Stimulated activated CD8-positive, alpha-beta memory T cell treated with anti-CD3 and anti-CD28 coated beads, Interleukin-2, amount 100 ng/mL, for 1 hour (primary cell): Measurements from ENCODE around the gene CDC42EP4.
A peak's percentile ranks its signal among the peaks of the same experiment; 100 is the strongest.

Source experiments
- DNase-seq, 2 donors: peaks; one replicate each; pipeline ENCODE4 v3.0.0-alpha.2; 2020; ENCODE audit warnings: low read depth in 2 of 2

CDC42EP4 gene, protein sequence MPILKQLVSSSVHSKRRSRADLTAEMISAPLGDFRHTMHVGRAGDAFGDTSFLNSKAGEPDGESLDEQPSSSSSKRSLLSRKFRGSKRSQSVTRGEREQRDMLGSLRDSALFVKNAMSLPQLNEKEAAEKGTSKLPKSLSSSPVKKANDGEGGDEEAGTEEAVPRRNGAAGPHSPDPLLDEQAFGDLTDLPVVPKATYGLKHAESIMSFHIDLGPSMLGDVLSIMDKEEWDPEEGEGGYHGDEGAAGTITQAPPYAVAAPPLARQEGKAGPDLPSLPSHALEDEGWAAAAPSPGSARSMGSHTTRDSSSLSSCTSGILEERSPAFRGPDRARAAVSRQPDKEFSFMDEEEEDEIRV

DNA sequence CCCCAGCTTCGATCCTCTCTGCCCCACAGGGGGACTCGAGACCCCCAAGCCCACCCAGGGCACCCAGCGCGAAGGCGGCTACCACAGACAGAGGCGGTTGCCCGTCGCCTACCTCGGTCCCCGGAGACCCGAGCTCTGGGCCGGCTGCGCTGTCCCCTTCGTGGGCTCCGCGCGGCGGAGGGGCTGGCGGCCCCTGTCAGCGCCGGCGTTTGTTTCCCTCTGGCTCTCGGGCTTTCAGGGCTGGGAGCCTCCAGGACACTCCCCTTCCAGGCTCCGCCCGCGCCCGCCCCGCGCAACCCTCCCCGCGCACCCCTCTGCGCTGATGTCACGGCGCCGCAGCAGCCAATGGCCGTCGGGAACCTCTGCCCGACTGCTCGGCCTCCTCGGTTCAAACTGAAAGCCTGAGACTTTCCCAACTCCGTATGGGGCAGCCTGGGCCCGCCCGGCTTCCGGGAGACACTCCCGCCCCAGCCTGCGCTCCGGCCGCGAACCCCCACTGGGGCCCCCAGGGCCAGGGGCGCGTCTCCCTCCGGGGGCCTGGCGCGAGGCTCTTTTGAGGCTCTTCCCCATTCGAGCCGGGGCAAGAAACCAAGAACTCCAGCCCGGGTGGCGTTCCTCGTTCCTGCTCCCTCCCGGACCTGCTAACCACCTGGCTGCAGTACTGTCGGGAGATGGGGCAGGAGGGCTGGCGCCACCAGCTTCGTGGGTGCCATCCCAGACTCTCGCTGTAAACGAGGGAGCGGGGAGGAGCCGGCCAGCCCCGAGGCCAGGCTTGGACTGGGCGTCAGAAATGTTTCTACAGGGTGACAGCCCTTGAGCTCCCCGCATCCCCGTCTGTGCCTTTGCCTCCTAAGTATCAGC, at the start of gene CDC42EP4:
TSS of gene CDC42EP4 (minus strand) at position 221 of the 861 bp plus-strand sequence. CDS start 25,501 bp downstream, outside the sequence.
- peak; percentile 70 to 72 for DNase-seq

DNA sequence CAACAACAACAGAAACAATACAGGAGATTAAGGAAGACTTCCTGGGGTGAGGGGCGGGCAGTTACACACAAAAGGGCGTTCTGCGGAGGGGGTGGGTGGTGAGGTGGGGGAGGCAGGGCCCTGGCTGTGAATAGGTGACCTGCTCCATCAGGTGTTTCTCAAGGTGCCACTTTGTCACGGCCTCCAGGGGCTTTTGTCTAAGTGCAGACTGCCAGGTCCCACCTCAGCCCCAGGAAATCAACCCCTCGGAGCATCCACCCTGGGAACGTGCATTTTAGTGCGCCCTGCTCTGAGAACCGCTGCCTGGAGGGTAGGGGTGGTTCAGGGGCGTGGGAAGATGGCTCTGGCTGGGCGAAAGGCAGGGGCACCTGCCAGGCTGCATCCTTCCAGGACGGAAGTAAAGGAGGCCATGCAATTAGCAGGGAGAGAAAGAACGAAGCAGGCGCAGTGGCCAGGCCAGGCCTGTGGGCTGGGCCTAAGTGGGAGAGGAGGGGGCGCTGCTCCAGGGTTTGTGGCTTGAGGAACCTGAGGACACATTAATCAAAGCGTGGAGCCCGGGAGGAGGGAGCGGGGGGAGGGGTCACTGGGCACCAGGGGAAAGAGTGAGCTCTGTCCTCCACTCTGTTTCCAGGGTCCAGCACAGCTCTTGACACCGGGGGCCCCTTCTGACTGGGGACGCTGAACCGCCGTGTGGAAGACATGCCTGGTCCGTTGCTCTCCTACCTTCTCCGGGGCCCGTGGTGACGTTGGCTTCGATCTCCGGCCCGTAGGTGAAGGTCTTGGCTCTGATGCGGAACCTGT, 49.4 kb upstream of the CDC42EP4 start:
- DNase-seq: no peak

DNA sequence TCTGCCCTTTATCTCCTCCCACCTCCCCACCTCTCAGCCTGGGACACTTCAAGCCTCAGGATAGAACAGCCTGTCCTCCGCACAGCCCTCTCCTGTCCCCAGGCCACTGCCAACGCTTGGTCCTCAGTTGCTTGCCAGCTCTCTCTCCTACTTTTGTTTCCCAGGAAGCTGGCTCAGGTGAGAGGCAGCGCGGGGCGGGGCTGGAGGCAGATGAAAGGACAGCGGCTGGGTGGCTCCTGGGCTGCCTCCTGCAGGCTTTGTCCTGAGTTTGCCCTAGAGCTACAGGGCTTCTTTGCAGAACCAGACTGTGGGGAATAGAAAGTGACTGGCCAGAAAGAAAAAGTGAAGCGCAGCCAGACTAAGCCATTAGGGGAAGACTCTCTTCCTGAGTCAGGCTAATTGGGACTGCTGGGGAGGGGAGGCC, 48.2 kb upstream of the CDC42EP4 start:
- no peak for DNase-seq

DNA sequence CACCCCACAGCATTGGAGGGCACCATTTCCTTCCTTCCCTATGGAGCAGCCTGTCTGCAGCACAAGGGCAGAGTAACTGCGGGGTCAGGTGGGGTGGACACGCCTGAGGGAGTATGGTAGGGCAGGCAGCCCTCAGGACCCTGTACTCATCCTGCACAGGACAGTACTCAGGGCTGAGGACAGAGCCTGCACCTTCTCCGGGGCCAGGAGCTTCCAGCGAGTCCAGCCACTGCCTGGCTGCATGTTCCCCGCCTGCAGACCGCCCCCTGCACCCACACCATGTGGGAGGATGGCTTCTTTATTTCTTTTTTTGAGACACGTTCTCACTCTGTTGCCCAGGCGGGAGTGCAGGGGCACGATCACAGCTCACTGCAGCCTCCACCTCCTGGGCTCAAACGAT, 47.6 kb upstream of the CDC42EP4 start:
- DNase-seq: no peak

GRCh38 chr17:73358668-73359067, 46.9 kb upstream of the CDC42EP4 start:
- no peak for DNase-seq

DNA sequence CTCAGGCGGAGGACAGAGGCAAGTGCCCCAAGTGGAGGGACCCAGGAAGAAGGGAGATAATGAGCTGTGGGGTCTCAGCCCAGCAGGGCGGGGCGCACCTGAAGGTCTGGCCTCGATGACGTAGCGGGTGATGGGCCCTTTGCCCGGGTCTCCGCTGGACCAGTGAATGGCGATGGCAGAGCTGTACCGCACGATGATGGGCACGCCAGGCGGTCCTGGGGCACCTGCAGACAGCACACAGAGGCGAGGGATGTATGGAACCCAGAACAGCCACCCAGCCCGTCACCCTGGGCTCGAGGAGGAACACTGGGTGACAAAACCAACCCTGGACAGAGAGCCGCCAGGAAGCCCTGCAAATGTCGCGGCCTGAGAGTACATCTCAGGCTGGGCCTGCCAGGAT, 46.2 kb upstream of the CDC42EP4 start:
- no peak for DNase-seq

DNA sequence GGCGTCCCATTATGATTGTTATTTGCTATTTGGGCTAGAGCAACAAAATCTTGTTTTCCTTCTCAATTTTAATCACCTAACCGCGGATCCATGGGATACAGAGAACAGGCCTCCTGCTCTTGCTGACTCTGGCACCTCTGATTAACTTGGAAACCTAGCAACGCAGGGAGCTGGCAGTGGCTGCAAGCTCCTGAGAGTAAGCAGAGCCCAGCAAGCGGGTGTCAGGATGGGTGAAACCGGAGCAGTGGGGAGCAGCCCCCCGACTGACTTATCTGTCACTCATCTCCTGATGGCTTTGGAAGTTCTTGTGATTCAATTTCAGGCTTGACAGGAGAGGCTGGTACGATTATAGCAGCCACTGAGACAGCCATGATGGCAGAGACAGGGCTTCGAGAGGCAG, 45.5 kb upstream of the CDC42EP4 start:
- no peak for DNase-seq

DNA sequence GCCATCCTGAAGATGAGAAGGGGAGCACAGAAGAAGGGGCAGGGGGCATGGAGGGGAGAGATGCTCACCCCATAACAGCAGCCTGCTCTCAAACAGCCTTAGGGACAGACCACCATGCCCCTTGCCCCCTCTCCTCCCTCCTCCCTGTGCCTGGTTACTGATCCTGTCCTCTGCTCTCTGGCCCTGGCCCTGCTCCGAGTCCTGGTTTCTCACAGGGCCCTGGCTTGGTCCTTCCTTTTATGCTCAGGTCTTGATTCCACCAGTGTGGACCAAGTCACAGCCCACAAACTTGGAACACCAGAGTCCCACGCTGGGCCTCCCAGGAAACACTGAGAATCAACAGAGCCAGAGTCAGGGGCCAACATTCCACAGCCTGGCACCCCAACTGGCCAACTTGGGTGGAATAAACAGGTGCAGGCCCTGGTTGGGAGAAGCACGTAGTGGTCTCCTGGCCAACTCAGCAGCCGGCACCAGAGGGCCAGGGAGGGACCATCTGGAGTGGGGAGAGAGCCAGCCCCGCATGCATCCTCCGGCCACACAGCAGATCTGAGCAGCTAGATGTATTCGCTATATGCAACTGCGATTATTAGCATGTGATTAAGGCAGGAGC, 44.9 kb upstream of the CDC42EP4 start:
- DNase-seq: no peak

DNA sequence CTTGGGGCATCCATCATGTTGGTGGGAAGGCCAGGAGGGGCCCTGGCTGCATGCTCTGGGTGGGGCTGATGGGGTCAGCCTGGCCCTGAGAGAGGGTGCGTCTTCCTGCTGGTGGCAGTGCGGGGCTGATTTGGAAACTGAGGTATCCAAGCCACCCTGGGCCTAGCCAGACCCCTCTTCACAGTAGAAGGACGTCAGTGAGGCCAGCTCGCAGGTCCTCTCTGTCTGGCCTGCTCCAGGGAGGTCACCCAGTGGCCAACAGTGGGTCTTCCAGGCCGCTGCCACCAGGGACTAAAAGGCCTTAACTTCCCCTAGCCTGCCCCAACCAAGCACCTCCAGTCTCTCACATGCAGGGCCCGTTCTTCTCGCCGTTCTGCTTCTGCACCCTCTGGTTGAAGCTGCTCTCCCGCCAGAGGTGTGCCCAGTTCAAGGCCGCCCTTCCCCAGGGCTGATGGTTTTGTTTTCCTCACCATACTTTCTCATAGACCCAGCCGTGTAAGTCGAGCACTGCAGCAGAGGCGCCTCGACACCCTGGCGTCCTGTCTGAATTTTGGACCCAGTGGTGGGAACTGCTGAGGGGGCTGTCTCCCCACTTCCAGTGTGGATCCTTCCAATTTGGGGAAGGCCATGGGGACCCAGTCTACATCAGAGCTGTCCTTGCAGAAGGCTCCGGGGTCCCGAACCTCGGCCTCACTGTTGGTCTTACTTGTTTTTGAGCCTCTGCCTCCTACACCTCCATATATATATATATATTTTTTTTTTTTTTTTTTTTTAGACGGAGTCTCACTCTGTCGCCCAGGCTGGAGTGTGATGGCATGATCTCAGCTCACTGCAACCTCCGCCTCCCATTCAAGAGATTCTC, 42.9 kb upstream of the CDC42EP4 start:
- DNase-seq: no peak

DNA sequence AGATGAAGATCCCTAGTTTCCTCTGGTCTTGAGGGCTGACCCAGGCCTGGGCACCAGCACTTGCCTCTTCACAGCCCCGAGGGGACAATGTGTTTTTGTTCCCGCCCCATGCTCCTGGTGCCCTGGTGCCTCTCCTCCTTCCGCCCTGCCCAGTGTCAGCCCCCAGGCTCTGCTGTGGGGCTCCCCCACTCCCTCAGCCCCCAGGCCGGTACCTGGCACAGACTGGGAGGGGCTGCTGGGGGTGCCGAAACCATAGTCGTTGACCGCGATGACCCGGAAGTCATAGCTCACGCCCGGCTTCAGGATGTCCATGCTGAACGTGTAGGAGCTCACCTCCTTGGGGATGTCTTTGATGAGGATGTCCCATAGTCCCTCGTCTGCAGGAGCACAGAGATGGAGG, 40.5 kb upstream of the CDC42EP4 start:
- no peak for DNase-seq

GRCh38 chr17:73351764-73352163, 40.0 kb upstream of the CDC42EP4 start:
- no peak for DNase-seq

DNA sequence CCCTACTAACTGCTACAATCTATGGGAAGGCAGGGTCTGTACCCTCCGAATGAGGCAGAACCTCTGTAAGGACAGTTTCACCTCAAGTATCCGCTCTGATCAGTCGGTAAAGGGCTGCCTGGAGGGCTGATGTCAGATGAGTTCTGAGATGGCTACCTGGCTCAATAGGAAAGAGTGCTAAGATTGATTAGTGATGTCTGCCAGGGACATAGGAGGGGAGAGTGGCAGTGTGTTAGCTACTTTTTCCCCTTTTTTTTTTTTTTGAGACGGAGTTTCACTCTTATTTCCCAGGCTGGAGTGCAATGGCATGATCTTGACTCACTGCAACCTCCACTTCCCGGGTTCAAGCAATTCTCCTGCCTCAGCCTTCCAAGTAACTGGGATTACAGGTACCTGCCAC, 39.1 kb upstream of the CDC42EP4 start:
- DNase-seq: no peak

- no peak for DNase-seq
Observed at GRCh38 chr17:73349647-73350046, 37.8 kb upstream of the CDC42EP4 start.

DNA sequence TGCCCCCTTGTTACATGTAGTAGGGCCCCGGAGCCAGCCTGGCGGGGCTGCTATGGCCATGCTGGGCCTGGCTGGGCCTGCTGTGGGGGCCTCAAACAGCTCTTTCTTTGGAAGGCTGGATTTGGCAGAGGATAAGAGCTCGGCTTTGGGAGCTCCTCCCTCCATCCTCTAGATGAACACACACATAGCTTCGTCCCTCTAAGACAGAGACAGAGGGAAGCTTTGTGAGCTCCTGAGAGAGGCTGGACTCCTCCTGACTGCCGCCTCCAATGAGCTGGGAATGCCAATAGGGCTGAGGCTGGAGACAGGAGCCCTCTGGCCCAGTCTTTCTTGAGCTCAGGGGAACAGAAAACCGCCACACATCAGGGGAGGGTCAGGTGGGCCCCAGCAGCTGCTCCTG, 37.3 kb upstream of the CDC42EP4 start:
- no peak for DNase-seq

GRCh38 chr17:73348829-73349095, 37.0 kb upstream of the CDC42EP4 start:
- no peak for DNase-seq

- no peak for DNase-seq
Observed at GRCh38 chr17:73348018-73348828, 36.4 kb upstream of the CDC42EP4 start.

GRCh38 chr17:73347351-73347750, 35.5 kb upstream of the CDC42EP4 start:
- no peak for DNase-seq

DNA sequence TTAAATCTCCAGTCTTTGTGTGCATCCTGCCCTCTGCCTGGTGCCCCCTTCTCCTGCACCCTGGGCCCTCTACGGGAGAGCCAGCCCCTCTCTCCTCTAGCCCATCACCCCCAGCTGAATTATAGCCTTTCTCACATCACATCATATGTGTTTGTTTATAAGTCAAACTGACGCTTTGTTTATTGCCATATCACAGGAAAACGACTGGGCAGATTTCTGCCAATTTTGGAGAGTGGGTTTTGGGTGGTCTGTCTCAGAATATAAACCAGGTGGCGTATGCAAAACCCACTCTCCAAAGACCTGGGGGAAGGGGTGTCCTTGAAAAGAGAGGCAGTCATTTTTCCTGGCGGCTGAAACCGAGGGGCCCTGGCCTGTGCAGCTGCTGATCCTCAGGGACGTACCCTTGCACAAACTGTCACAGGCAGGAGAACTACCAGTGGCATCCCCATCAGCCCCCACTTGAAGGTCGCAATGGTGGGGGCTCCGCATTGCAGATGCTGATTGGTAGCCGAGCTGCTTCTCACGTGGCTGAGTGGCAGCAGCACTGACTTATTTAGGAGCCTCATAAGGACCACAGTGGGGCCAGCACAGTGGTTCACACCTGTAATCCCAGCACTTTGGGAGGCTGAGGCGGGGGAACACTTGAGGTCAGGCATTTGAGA, 34.8 kb upstream of the CDC42EP4 start:
- no peak for DNase-seq

DNA sequence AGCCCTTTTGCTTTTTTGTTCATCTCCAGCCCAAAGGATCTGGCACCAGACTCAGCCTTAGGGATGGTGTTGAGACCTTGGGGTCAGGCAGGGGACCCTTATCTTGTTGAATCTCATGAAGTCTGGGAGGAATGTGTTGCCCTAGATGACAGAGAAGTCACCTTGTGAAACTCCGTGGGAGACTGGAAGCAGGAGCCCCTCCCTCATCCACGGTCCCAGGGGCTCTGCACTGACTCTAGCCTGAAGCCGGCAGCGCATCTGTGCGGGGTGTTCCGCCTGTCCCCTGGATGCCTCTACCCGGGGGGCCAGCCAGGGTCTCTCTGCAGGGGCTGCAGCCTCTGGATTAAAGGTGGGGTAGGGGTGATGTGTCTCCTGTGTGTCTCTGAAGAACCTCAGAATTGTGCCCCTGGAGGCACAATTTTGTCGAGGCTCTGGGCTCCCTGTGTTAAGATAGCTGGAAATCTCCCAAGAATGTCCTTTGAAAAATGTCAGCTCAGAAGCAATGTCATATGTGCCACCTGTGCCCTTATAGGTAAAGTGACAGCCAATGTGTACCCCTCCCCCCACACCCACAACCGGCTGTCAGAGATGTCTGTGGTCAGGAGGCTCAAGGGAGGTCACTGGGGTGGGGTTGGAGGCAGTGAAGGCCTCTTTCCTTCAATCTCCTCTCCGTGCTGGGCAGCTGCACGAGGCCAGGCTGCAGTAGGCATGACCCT, 32.1 kb upstream of the CDC42EP4 start:
- DNase-seq: no peak
